ENCODE results near the gene DLK1.

DLK1 gene

DNA sequence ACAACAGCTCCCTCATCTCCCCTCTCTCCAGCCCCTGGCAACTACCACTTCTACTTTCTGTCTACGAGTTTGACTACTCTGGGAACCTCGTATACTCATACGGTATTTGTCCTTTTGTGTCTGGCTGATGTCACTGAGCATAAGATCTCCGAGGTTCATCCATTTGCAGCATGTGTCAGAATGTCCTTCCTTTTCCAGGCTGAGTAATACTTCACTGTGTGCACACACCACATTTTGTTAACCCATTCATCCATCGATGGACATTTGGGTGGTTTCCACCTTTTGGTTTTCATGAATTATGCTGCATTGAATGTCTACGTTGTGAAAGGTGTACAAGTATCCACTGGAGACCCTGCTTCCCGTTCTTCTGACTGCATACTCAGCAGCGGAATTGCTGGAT lies 24.1 kb upstream of the DLK1 start:
- Histone ChIP-seq H3K27me3 (ENCODE audit: control insufficient read depth in 2 of 2, insufficient read depth in 2 of 2, low read length in 2 of 2) (no peaks in the 10 kb centered on the region), H3K4me1 (ENCODE audit: control insufficient read depth in 2 of 2, insufficient read depth in 2 of 2, low read length in 2 of 2) (peaks cover 0 to 9% of the 10 kb centered on the region in 2 donors), H3K36me3 (ENCODE audit: control insufficient read depth in 2 of 2, insufficient read depth in 2 of 2, low read length in 2 of 2) (no peaks in the 10 kb centered on the region), H3K27ac (ENCODE audit: low read depth in 2 of 2, low read length in 2 of 2) (no peak overlapping the region), H3K9me3 (ENCODE audit: control insufficient read depth in 2 of 2, low read length in 2 of 2) (no peaks in the 10 kb centered on the region), H3K9ac (ENCODE audit: low read depth in 1 of 2, low read length in 2 of 2) (no peak overlapping the region), H3K4me3 (ENCODE audit: low read length in 2 of 2) (no peak overlapping the region)

DNA sequence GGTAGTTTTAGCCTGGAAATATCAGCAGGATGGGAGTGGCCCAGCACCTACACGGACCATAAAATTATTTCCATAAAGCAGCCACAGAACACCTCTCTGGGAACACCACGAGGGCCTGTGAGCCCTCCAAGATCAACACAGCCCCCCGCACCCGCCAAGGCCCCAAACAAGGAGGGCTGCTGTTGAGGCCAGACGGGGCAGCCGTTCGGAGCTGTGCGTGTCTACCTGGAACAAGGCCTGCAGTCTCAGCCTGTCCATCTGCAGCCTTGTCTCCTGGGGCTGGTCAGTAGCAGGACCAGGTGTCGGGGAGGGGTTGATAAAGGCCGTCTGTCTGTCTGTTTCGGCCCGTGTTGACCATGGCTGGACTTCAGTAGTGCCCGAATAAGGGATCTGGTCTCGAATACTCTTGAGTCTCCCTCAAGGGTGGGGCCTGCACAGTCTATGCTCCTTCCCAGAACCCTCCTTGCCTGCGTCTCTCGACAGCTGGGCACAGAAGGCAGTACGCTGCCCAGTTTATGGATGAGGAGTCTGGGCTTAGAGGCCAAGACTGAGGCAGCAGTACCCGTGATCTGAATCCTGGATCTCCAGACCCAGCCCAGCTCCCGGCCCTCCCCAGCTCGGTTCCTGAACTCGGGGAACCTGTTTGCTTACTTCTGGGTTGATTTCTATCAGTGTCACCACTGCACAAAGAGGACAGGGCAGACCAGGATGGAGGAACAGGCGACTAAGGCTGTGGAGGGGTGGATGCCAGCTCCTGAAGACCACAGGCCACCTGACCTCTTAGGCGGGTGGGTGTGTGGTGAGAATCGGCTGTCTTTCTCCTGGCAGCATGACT lies 23.1 kb upstream of the DLK1 start:
- Histone ChIP-seq H3K9me3 (ENCODE audit: control insufficient read depth in 2 of 2, low read length in 2 of 2) (no peaks in the 10 kb centered on the region), H3K4me1 (ENCODE audit: control insufficient read depth in 2 of 2, insufficient read depth in 2 of 2, low read length in 2 of 2) (peaks cover 0 to 13% of the 10 kb centered on the region in 2 donors), H3K27me3 (ENCODE audit: control insufficient read depth in 2 of 2, insufficient read depth in 2 of 2, low read length in 2 of 2) (peaks cover 0 to under 1% of the 10 kb centered on the region in 2 donors), H3K4me3 (ENCODE audit: low read length in 2 of 2) (no peak overlapping the region), H3K27ac (ENCODE audit: low read depth in 2 of 2, low read length in 2 of 2) (no peak overlapping the region), H3K9ac (ENCODE audit: low read depth in 1 of 2, low read length in 2 of 2) (no peak overlapping the region), H3K36me3 (ENCODE audit: control insufficient read depth in 2 of 2, insufficient read depth in 2 of 2, low read length in 2 of 2) (no peaks in the 10 kb centered on the region)

DNA sequence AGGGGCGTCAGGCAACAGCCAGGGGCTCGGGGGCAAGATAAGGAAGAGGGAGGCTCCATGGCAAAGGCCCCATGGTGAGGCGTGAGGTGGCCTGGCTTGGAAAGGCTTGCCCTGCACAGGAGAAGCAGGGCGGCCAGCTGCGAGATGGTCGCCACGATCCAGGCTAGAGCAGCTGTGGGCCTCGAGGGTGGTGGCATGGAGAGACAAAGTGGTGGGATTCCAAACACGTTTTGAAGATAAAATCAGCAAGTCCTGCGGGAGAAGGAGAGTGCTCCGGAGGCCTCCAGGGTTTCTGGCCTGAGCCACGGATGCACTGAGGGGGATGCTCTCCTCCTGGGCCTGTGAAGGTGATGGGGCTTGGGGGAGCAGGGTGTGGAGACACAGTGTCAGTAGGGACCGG lies 20.5 kb upstream of the DLK1 start:
- peaks cover 5 to 7% of the 10 kb centered on the region in 2 donors for H3K27me3 ChIP-seq (ENCODE audit: control insufficient read depth in 2 of 2, insufficient read depth in 2 of 2, low read length in 2 of 2)

DNA sequence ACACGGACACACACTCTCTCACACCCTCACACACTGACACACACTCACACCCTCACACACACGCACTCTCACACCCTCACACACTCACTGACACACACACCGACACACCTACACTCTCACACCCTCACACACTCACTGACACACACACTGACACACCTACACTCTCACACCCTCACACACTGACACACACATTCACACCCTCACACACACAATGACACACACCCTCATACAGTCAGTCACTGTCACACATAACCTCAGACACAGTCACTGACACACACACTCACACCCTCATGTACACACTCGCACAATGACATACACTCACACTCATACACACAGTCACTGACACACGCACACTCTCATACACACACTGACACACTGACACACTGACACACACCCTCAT lies 19.8 kb upstream of the DLK1 start:
- Histone ChIP-seq H3K9me3 (ENCODE audit: control insufficient read depth in 2 of 2, low read length in 2 of 2) (no peaks in the 10 kb centered on the region), H3K27me3 (ENCODE audit: control insufficient read depth in 2 of 2, insufficient read depth in 2 of 2, low read length in 2 of 2) (peaks cover 5 to 7% of the 10 kb centered on the region in 2 donors), H3K9ac (ENCODE audit: low read depth in 1 of 2, low read length in 2 of 2) (no peak overlapping the region), H3K4me3 (ENCODE audit: low read length in 2 of 2) (no peak overlapping the region), H3K4me1 (ENCODE audit: control insufficient read depth in 2 of 2, insufficient read depth in 2 of 2, low read length in 2 of 2) (peaks cover 0 to 16% of the 10 kb centered on the region in 2 donors), H3K27ac (ENCODE audit: low read depth in 2 of 2, low read length in 2 of 2) (no peak overlapping the region), H3K36me3 (ENCODE audit: control insufficient read depth in 2 of 2, insufficient read depth in 2 of 2, low read length in 2 of 2) (no peaks in the 10 kb centered on the region)

More for the DNA sequence above, 20.5 kb upstream of the DLK1 start:
- no peaks in the 10 kb centered on the region for H3K36me3 ChIP-seq (ENCODE audit: control insufficient read depth in 2 of 2, insufficient read depth in 2 of 2, low read length in 2 of 2)
- H3K9me3 ChIP-seq (ENCODE audit: control insufficient read depth in 2 of 2, low read length in 2 of 2): no peaks in the 10 kb centered on the region
- no peak overlapping the region for H3K4me3 ChIP-seq (ENCODE audit: low read length in 2 of 2)
- peaks cover 0 to 16% of the 10 kb centered on the region in 2 donors for H3K4me1 ChIP-seq (ENCODE audit: control insufficient read depth in 2 of 2, insufficient read depth in 2 of 2, low read length in 2 of 2)
- no peak overlapping the region for H3K9ac ChIP-seq (ENCODE audit: low read depth in 1 of 2, low read length in 2 of 2)
- no peak overlapping the region for H3K27ac ChIP-seq (ENCODE audit: low read depth in 2 of 2, low read length in 2 of 2)

DNA sequence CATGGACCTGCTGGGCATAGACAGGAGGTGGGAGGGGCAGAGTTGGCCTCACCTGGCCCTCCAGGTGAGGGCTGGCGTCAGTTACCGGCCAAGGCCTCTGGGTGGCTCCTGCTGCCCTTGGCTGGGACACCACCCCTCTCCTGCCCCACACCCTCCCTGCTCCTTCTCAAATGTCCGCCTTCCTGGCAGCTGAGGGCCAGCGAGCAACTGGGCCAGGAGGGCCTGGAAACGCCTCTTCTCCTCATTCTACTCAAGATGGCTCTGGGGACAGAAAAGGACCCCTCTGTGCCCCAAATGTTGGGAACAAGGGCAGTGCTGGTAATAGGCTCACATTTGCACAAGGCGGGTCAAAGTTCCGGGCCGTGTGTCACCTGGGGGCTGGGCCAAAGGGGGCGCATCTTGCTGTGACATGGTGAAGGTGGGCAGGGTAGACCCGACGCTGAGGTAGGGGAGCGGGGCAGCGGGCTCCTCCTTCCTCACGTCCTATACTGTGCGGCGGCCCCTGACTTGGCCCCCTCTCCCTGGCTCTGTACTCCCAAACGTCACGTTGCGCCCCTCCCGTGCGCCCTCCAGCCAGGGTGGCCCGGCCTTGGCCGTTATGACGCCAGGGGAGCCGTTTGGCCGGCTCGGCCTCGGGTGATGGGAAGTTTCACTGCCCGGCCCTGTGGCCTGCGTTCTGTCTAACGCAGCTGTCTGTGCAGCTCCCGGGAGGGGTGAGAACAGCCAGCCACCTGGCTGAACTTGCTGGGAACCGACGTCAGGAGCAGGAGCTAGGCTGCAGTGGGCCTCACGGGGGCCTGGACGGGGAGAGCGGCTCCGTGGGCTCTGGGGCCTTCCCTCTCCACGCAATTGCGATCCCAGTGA lies 18.0 kb upstream of the DLK1 start:
- Histone ChIP-seq H3K36me3 (ENCODE audit: control insufficient read depth in 2 of 2, insufficient read depth in 2 of 2, low read length in 2 of 2) (no peaks in the 10 kb centered on the region), H3K9ac (ENCODE audit: low read depth in 1 of 2, low read length in 2 of 2) (peak overlapping the region in 1 of 2 donors; percentile 51), H3K4me1 (ENCODE audit: control insufficient read depth in 2 of 2, insufficient read depth in 2 of 2, low read length in 2 of 2) (peaks cover 0 to 16% of the 10 kb centered on the region in 2 donors), H3K27ac (ENCODE audit: low read depth in 2 of 2, low read length in 2 of 2) (no peak overlapping the region), H3K27me3 (ENCODE audit: control insufficient read depth in 2 of 2, insufficient read depth in 2 of 2, low read length in 2 of 2) (peaks cover 5 to 7% of the 10 kb centered on the region in 2 donors), H3K4me3 (ENCODE audit: low read length in 2 of 2) (peak overlapping the region in 1 of 2 donors; percentile 39), H3K9me3 (ENCODE audit: control insufficient read depth in 2 of 2, low read length in 2 of 2) (no peaks in the 10 kb centered on the region)

DNA sequence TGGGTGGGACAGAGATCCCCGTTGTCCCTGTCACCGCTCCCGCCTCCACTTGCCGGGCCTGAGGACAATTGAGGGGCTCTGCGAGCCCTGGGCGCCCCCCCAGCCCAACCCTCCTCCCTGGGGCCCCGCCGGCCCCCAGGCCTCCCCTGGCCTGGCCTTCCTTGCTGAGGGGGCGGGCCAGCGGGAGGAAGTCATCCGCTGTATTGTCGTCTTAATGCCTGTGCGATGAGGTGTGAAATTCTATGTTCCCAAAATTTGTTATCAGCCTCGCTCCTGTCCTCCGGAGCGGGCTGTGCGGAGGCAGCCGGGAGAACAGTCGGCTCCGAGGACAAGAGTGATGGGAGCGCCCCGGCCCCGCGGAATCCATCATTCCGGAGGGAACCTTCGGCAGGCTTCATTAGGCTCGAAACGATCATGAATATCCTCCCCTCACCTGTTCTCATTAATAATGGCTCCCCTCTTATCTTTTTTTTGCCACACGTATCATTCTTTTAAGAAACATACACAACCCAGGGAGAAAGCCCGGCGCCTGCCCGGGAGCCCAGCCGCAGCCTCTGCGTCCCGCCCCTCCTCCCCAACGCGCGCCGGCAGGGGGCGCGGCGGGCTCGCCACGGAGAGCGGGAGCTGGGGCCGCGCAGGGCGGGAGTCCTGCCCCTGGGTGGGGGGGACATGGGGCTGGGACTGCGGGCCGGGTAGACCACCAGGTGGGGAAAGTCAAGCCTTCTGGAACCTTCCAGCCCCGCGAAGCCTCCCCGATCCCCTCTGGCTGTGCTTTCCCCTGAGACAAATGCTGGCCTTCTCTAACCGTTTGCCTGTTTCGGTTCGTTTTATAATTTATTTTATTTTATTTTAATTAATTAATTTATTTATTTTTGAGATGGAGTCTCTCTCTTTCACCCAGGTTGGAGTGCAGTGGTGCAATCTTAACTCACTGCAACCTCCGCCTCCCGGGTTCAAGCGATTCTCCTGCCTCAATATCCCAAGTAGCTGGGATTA lies 17.1 kb upstream of the DLK1 start:
- Histone ChIP-seq H3K9ac (ENCODE audit: low read depth in 1 of 2, low read length in 2 of 2) (no peak overlapping the region), H3K4me3 (ENCODE audit: low read length in 2 of 2) (no peak overlapping the region), H3K9me3 (ENCODE audit: control insufficient read depth in 2 of 2, low read length in 2 of 2) (no peaks in the 10 kb centered on the region), H3K27me3 (ENCODE audit: control insufficient read depth in 2 of 2, insufficient read depth in 2 of 2, low read length in 2 of 2) (peaks cover 5 to 7% of the 10 kb centered on the region in 2 donors), H3K27ac (ENCODE audit: low read depth in 2 of 2, low read length in 2 of 2) (no peak overlapping the region), H3K36me3 (ENCODE audit: control insufficient read depth in 2 of 2, insufficient read depth in 2 of 2, low read length in 2 of 2) (no peaks in the 10 kb centered on the region), H3K4me1 (ENCODE audit: control insufficient read depth in 2 of 2, insufficient read depth in 2 of 2, low read length in 2 of 2) (peaks cover 0 to 8% of the 10 kb centered on the region in 2 donors)

DNA sequence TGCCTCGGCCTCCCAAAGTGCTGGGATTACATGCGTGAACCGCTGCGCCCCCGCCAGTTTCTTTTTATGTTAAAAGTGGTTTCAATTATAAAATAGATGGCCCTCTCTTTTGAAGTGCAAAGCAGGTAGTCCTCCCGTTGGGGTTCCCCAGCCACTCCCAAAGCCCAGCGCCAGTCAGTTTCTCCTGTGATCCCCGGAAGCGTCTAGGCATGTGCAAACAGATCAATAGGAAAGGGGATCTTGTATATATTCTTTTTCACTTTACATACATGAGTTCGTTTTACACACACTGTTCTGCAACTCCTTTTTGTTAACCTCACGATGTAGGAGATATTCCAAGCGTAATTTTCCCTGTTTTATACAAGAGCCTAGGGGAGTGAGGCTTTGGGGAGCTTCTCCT lies 16.3 kb upstream of the DLK1 start:
- Histone ChIP-seq H3K27ac (ENCODE audit: low read depth in 2 of 2, low read length in 2 of 2) (no peak overlapping the region), H3K9ac (ENCODE audit: low read depth in 1 of 2, low read length in 2 of 2) (no peak overlapping the region), H3K36me3 (ENCODE audit: control insufficient read depth in 2 of 2, insufficient read depth in 2 of 2, low read length in 2 of 2) (no peaks in the 10 kb centered on the region), H3K4me1 (ENCODE audit: control insufficient read depth in 2 of 2, insufficient read depth in 2 of 2, low read length in 2 of 2) (peaks cover 0 to 8% of the 10 kb centered on the region in 2 donors), H3K4me3 (ENCODE audit: low read length in 2 of 2) (no peak overlapping the region), H3K9me3 (ENCODE audit: control insufficient read depth in 2 of 2, low read length in 2 of 2) (no peaks in the 10 kb centered on the region), H3K27me3 (ENCODE audit: control insufficient read depth in 2 of 2, insufficient read depth in 2 of 2, low read length in 2 of 2) (peaks cover 5 to 7% of the 10 kb centered on the region in 2 donors)

DNA sequence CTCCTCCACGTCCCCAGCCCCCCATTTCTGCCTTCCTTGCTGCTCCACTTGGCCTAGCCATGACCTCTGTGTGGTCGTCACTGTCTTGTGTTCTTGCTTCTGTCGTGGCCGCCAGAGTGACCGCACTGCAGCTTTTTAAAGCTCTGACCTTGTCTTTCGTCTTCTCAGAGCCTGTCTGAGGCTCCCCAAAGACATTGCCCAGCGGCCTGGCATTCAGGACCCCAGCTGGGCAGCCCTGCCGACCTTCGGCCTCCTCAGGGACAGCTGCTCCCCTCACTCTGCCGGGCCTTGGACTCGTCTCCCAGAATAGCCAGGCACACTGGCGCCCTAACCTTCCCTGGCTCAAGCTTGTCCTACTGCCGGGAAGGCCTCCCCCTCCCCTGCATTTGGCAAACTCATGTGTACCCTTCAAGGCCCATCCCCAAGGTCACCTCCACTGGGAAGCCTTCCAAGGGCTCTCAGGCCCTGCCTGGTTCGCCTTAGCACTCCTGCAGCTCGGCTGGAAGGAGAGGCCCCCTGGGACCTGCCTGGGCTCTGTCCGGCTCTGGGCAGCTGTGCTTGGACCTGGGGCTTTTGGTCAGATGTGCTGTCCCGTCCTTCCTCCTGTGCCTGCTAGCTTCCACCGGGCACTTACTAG lies 15.7 kb upstream of the DLK1 start:
- Histone ChIP-seq H3K27me3 (ENCODE audit: control insufficient read depth in 2 of 2, insufficient read depth in 2 of 2, low read length in 2 of 2) (peaks cover 5 to 7% of the 10 kb centered on the region in 2 donors), H3K9ac (ENCODE audit: low read depth in 1 of 2, low read length in 2 of 2) (no peak overlapping the region), H3K36me3 (ENCODE audit: control insufficient read depth in 2 of 2, insufficient read depth in 2 of 2, low read length in 2 of 2) (no peaks in the 10 kb centered on the region), H3K4me3 (ENCODE audit: low read length in 2 of 2) (no peak overlapping the region), H3K9me3 (ENCODE audit: control insufficient read depth in 2 of 2, low read length in 2 of 2) (no peaks in the 10 kb centered on the region), H3K4me1 (ENCODE audit: control insufficient read depth in 2 of 2, insufficient read depth in 2 of 2, low read length in 2 of 2) (peaks cover 0 to 8% of the 10 kb centered on the region in 2 donors), H3K27ac (ENCODE audit: low read depth in 2 of 2, low read length in 2 of 2) (no peak overlapping the region)

DNA sequence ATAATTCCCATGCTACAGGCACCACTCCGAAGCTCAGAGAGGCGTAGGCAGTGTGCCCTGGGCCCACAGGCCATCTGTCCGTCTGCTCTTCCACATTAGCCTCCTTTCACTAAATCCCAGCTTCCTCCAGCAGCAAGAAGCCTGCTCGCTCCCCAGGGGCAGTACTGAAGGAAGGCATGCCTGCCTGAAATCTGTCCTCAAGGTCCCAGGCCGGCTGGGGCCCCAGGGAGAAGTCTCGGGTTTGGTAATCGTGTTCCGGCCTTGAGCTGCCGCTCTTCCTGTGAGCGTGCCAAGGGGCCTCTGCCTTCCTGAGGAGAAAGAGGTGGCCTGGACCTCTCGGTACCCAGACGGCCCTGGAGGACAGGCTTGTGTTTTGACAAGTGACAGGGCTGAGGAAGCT lies 15.2 kb upstream of the DLK1 start:
- Histone ChIP-seq H3K4me3 (ENCODE audit: low read length in 2 of 2) (no peak overlapping the region), H3K9me3 (ENCODE audit: control insufficient read depth in 2 of 2, low read length in 2 of 2) (no peaks in the 10 kb centered on the region), H3K36me3 (ENCODE audit: control insufficient read depth in 2 of 2, insufficient read depth in 2 of 2, low read length in 2 of 2) (no peaks in the 10 kb centered on the region), H3K27ac (ENCODE audit: low read depth in 2 of 2, low read length in 2 of 2) (no peak overlapping the region), H3K9ac (ENCODE audit: low read depth in 1 of 2, low read length in 2 of 2) (no peak overlapping the region), H3K27me3 (ENCODE audit: control insufficient read depth in 2 of 2, insufficient read depth in 2 of 2, low read length in 2 of 2) (peaks cover 5 to 7% of the 10 kb centered on the region in 2 donors), H3K4me1 (ENCODE audit: control insufficient read depth in 2 of 2, insufficient read depth in 2 of 2, low read length in 2 of 2) (peaks cover 0 to 8% of the 10 kb centered on the region in 2 donors)
